T-helper 2 cell treated with Interferon-gamma antibody and Interleukin-4, amounts not matched to agents 100 ng/mL and 5 ng/mL, for 36 hours (primary cell): ENCODE data around the gene MAPK1. TPM values are rescaled to one million over a fixed set of nuclear protein-coding genes. Genes with fewer than 3 reads are reported as not detected.
"Not testable (repeated sequence)": the region's sequence is repeated elsewhere in the genome, so short reads cannot be mapped to it uniquely, and the experiment has no call there.

Experiments
- intact Hi-C: fragments of 100-400 bp; cut with micrococcal nuclease; formaldehyde crosslinking; loops from one replicate; pipeline ENCODE4 v1.15.1; 2023
- total RNA-seq: library from RNA; stranded (reverse); gene quantifications from 2 replicates; pipeline ENCODE4 v1.2.3, GENCODE V29; 2022

Gene MAPK1
- total RNA-seq, 1 donor from 2014 or later, result 123 TPM

GRCh38 chr22:21849489-21849888 lies 18.0 kb downstream of the MAPK1 start:
- intact Hi-C loops, result no loop called here

DNA sequence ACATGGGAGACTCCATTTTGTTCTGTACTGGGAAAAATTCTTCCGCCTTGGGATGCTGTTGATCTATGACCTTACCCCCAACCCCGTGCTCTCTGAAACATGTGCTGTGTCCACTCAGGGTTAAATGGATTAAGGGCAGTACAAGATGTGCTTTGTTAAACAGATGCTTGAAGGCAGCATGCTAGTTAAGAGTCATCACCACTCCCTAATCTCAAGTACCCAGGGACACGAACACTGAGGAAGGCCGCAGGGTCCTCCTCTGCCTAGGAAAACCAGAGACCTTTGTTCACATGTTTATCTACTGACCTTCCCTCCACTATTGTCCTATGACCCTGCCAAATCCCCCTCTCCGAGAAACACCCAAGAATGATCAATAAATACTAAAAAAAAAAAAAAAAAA lies 19.4 kb downstream of the MAPK1 start:
- intact Hi-C loops, result not testable (repeated sequence)

- intact Hi-C loops, result no loop called here
Measured at GRCh38 chr22:21845558-21846453, 21.6 kb downstream of the MAPK1 start.

GRCh38 chr22:21842946-21843345 lies 24.5 kb downstream of the MAPK1 start:
- intact Hi-C loops, result loop anchor here (5.0 kb wide), 1 partner anchor 49 kb away; no protein-coding TSS in a partner anchor

DNA sequence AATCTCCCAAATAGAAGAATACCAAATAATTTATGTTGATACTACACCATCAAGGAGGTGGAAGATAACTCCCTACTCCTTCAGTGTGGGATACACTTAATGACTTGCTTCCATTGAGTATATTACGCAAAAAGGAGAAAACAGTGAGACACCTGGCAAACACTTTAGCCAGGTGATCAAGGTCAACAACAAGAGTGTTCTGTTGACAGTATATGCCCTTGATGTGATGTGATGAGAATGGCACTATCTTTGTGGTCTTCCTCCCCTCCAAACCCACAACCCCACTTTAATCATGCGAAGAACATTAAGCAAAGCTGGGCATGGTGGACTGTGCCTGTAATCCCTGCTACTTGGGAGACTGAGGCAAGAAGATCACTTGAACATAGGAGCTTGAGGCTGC lies 26.0 kb downstream of the MAPK1 start:
- intact Hi-C loops, result loop anchor here (5.0 kb wide), 1 partner anchor 51 kb away; no protein-coding TSS in a partner anchor

DNA sequence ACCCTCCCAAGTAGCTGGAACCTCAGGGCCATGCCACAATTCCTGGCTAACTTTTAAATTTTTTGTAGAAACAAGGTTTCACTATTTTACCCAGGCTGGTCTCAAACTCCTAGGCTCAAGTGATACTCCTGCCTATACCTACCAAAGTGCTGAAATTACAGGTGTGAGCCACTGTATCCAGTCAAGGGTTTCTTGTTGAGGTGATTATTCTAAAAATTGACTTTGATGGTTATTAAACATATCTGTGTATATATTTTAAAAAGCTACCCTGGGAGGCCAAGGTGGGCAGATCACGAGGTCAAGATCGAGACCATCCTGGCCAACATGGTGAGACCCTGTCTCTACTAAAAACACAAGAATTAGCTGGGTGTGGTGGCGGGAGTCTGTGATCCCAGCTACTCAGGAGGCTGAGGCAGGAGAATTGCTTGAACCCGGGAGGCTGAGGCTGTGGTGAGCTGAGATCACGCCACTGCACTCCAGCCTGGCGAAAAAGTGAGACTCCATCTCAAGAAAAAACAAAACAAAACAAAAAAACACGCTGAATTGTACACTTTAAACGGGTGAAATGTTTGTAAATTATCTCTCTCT lies 27.1 kb downstream of the MAPK1 start:
- intact Hi-C loops, result loop anchor here (5.0 kb wide), 1 partner anchor 52 kb away; no protein-coding TSS in a partner anchor

- intact Hi-C loops, result loop anchor here (5.0 kb wide), 1 partner anchor 53 kb away; no protein-coding TSS in a partner anchor
Measured at GRCh38 chr22:21839765-21840140, 27.7 kb downstream of the MAPK1 start.

- intact Hi-C loops, result not testable (repeated sequence)
Measured at GRCh38 chr22:21839104-21839764, 28.2 kb downstream of the MAPK1 start.

DNA sequence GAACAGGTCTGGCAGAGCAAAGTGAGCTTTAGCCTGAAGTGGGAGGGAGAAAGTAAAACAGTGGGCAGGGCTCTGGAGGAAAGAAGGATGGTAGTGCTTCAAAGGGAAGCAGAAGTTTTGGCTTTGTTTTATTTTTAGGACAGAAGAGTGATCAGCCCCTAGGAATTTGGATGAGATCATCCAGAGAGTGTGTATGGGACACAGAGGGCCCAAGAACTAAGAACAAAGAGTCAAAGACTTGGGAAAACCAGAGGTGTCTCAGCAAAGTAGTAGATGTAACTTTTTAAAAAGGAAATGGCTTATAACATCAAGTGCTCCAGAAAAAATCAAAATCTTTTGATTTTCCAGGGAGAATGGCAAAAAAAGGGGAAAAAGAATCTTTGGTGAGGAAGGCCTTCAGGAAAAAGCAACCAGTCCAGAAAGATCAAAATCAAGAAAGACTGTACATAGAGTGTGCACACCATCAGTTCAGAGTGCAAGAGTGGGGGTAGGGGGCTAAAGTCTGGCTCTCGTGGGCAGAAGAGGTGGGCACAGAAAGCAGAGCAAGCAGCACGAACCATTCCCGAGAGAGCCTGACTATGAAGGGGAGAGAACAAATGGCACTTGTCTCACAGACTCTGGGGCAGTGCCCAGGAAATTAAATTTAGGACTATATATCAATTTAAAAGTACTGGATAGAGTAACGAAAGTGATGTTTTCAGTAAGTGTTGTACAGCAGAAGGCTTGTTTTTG lies 30.0 kb downstream of the MAPK1 start:
- intact Hi-C loops, result no loop called here

DNA sequence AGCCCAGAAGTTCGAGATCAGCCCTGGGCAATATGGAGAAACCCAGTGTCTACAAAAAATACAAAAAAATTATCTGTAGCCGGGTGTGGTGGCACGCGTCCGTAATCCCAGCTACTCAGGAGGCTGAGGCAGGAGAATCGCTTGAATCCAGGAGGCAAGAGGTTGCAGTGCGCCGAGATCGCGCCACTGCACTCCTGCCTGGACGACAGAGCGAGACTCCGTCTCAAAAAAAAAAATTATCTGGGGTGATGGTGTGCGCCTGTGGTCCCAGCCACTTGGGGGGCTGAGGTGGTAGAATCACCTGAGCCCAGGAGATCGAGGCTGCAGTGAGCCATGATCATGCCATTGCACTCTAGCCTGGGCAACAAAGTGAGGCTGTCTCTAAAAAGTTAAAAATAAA lies 31.0 kb downstream of the MAPK1 start:
- intact Hi-C loops, result not testable (repeated sequence)

GRCh38 chr22:21835378-21835777 lies 32.1 kb downstream of the MAPK1 start:
- intact Hi-C loops, result no loop called here

DNA sequence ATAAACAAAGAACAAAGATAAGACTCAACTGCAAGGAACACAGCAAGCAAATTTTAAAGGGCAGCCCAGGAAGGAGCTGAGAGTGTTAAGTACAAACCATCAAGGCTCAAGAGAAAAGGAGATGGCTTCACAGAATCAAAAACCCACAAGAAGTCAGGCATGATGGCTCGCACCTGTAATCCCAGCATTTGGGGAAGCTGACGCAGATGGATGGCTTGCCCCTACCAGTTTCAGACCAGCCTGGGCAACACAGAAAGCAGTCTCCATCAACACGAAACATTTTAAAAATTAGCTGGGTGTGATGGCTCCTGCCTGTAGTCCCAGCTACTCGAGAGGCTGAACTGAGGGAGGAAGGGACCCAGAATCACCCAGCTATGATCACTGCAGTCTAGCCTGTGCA lies 32.6 kb downstream of the MAPK1 start:
- intact Hi-C loops, result no loop called here

- intact Hi-C loops, result no loop called here
Measured at GRCh38 chr22:21832291-21833290, 34.9 kb downstream of the MAPK1 start.

DNA sequence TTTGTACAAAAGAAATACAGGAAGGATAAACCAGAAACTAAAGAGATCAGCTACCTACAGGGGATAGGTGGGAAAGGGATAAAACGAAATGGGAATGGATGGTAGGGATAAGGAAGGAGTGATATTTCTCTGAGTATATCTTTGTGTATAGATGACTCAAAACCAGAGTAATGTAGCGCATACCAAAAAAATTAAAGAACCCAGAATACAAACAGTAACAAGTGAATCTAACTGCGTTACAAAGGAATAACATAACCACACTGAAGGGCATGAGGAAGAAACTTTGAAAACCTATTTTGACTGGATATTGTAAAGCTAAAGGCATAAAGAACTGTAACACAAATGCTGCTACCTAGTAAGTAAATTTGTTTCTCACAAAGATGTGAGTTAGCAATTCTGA lies 37.9 kb downstream of the MAPK1 start:
- intact Hi-C loops, result no loop called here

- intact Hi-C loops, result no loop called here
Measured at GRCh38 chr22:21828268-21828638, 39.2 kb downstream of the MAPK1 start.

DNA sequence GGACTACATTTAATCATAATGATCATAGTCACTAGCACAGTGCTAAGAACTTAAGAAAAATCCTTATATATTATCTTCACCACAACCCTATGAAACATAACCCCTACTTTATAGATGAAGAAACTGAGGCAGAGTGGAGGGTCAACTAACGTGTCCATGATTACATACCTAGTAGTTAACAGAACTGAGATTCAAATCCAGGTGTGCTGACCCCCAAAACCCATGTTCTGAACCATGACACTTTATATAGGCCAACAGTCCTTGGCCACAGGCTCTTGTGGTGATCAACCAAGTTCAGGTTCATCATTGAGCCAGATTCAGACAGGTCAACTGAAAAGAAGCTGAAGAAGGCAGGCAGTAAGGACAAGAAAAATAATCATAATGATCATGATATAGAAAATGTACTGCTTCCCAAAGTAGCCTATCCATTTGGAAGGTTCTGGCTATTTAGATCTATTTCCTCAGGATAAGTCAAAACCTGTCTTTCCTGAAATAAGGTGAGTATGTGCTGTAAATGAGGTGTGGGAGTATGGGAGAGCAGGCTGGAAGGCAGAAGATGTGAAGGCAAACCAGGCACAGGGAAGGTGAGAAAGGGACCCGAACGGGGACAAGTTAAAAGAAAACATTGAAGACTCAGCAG lies 39.7 kb downstream of the MAPK1 start:
- intact Hi-C loops, result no loop called here

- intact Hi-C loops, result no loop called here
Measured at GRCh38 chr22:21826204-21826603, 41.2 kb downstream of the MAPK1 start.

- intact Hi-C loops, result not testable (repeated sequence)
Measured at GRCh38 chr22:21824962-21825361, 42.5 kb downstream of the MAPK1 start.

DNA sequence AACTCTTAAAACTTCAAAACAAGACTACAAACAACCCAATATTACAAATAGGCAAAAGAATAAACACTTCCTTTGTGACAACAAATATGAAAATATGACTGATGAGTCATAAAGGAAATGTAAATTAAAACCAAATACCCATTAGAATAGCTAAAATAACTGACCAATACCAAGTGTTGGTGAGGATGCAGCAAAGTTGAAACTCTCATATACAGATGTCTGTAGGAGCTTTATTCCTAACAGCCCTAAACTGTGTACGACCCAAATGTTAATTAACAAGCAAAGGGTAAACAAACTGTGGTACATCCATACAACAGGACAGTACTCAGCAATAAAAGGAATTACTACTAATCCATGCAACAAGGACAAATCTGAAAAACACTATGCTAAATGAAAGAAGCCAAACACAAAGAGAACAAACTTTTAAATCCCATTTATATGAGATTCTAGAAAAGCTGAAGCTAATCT lies 43.0 kb downstream of the MAPK1 start:
- intact Hi-C loops, result no loop called here
